ENCODE data around the gene PDLIM3.

GRCh38 chr4:185580699-185581098 is 45.4 kb upstream of the PDLIM3 start:
- TF ChIP-seq REST (IDR thresholded peaks at IDR 0.05; ENCODE audit: low read depth) (no peak), YY1 (IDR thresholded peaks at IDR 0.05; ENCODE audit: low read depth) (no peak), CEBPB (IDR thresholded peaks at IDR 0.05) (no peak), TEAD4 (IDR thresholded peaks at IDR 0.05) (no peak)
